Measurements from ENCODE around the gene MGAT4C. TPM values are rescaled to one million over a fixed set of nuclear protein-coding genes. Genes with fewer than 3 reads are reported as not detected.

MGAT4C gene
- polyA plus RNA-seq, 1 of the 3 experiments (the other 2 are of a cell fraction), result 0.07 TPM

DNA sequence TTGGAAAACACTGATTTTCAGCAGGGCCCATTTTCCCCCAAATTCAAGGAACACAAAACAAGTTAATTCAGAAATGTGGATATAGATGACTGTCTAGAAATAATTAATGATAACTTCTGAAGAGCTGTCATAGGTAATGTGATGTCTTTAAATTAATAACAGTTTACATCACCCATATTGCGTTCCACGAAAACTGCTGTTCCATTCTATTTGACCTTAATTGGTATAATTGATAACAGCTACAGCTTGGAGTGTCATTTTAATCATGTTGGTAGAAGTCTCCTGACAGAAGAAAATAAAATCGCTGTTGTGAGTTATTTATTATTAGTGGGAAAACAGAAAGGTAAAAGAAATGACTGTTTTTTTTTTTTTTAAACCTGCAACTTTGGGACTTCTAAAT, 36.3 kb upstream of the MGAT4C start:
- H3K27ac ChIP-seq (ENCODE audit: low read depth in 2 of 2, low read length in 1 of 2), result no peak overlapping the region
- H2AFZ ChIP-seq (ENCODE audit: low read depth), result no peak overlapping the region
- H4K20me1 ChIP-seq (ENCODE audit: insufficient read depth), result no peaks in the 10 kb centered on the region
- H3K4me1 ChIP-seq (ENCODE audit: control insufficient read depth in 1 of 2, insufficient read depth in 2 of 2, low read depth in 1 of 2, low read length in 1 of 2), result no peaks in the 10 kb centered on the region
- no peak for DNase-seq
- POLR2A ChIA-PET, result no interaction called here
- WGBS (ENCODE audit: low lambda C conversion rate), result 42% methylated on average over 3 of the region's 3 CpGs
- no peaks in the 10 kb centered on the region for H3F3A ChIP-seq (replicated peaks; ENCODE audit: insufficient read depth)
- H3K36me3 ChIP-seq (replicated peaks in 1 of 2; ENCODE audit: control insufficient read depth in 1 of 2, insufficient read depth in 2 of 2, low read length in 1 of 2), result no peaks in the 10 kb centered on the region
- no peak overlapping the region for H3K4me2 ChIP-seq
- no peaks in the 10 kb centered on the region for H3K27me3 ChIP-seq (ENCODE audit: insufficient read depth)
- no peak overlapping the region for H3K4me3 ChIP-seq (ENCODE audit: low read depth in 2 of 2, low read length in 1 of 2)
- H3K9me2 ChIP-seq, result no peaks in the 10 kb centered on the region
- CTCF ChIA-PET, result interaction anchor here (1.0 kb wide), 1 partner anchor 342 kb away, joined by 4 read pairs; no protein-coding TSS in a partner anchor
- H3K79me2 ChIP-seq (ENCODE audit: insufficient read depth), result no peaks in the 10 kb centered on the region
- H3K9ac ChIP-seq, result no peak overlapping the region
- no peaks in the 10 kb centered on the region for H3K9me3 ChIP-seq
- TF ChIP-seq RFX5 (IDR thresholded peaks at IDR 0.05; ENCODE audit: low read length), result no peak
- no peak for TF ChIP-seq IRF3 (IDR thresholded peaks at IDR 0.05; ENCODE audit: low read depth, low read length)

- no peaks in the 10 kb centered on the region for H4K20me1 ChIP-seq (ENCODE audit: insufficient read depth)
- no peaks in the 10 kb centered on the region for H3K36me3 ChIP-seq (replicated peaks in 1 of 2; ENCODE audit: control insufficient read depth in 1 of 2, insufficient read depth in 2 of 2, low read length in 1 of 2)
- H3K27me3 ChIP-seq (ENCODE audit: insufficient read depth), result no peaks in the 10 kb centered on the region
- no peaks in the 10 kb centered on the region for H3K4me1 ChIP-seq (ENCODE audit: control insufficient read depth in 1 of 2, insufficient read depth in 2 of 2, low read depth in 1 of 2, low read length in 1 of 2)
- no peaks in the 10 kb centered on the region for H3K9me3 ChIP-seq
- no peaks in the 10 kb centered on the region for H3F3A ChIP-seq (replicated peaks; ENCODE audit: insufficient read depth)
- CTCF ChIA-PET, result interaction anchor here (1.1 kb wide), 1 partner anchor 9 kb away, joined by 3 read pairs; no protein-coding TSS in a partner anchor
- no peak overlapping the region for H3K9ac ChIP-seq
- no peaks in the 10 kb centered on the region for H3K79me2 ChIP-seq (ENCODE audit: insufficient read depth)
- no peak for DNase-seq
- WGBS (ENCODE audit: low lambda C conversion rate), result 83% methylated on average over 3 of the region's 3 CpGs
- no peak overlapping the region for H3K4me3 ChIP-seq (ENCODE audit: low read depth in 2 of 2, low read length in 1 of 2)
- H3K4me2 ChIP-seq, result no peak overlapping the region
- POLR2A ChIA-PET, result no interaction called here
- H3K27ac ChIP-seq (ENCODE audit: low read depth in 2 of 2, low read length in 1 of 2), result no peak overlapping the region
- H2AFZ ChIP-seq (ENCODE audit: low read depth), result no peak overlapping the region
- H3K9me2 ChIP-seq, result no peaks in the 10 kb centered on the region
- TF ChIP-seq, protein P1, sequence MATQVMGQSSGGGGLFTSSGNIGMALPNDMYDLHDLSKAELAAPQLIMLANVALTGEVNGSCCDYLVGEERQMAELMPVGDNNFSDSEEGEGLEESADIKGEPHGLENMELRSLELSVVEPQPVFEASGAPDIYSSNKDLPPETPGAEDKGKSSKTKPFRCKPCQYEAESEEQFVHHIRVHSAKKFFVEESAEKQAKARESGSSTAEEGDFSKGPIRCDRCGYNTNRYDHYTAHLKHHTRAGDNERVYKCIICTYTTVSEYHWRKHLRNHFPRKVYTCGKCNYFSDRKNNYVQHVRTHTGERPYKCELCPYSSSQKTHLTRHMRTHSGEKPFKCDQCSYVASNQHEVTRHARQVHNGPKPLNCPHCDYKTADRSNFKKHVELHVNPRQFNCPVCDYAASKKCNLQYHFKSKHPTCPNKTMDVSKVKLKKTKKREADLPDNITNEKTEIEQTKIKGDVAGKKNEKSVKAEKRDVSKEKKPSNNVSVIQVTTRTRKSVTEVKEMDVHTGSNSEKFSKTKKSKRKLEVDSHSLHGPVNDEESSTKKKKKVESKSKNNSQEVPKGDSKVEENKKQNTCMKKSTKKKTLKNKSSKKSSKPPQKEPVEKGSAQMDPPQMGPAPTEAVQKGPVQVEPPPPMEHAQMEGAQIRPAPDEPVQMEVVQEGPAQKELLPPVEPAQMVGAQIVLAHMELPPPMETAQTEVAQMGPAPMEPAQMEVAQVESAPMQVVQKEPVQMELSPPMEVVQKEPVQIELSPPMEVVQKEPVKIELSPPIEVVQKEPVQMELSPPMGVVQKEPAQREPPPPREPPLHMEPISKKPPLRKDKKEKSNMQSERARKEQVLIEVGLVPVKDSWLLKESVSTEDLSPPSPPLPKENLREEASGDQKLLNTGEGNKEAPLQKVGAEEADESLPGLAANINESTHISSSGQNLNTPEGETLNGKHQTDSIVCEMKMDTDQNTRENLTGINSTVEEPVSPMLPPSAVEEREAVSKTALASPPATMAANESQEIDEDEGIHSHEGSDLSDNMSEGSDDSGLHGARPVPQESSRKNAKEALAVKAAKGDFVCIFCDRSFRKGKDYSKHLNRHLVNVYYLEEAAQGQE (IDR thresholded peaks at IDR 0.05; ENCODE audit: low read depth, low read length), result no peak
- TF ChIP-seq ELF1 (IDR thresholded peaks at IDR 0.05) (no peak), POLR2AphosphoS5 (IDR thresholded peaks at IDR 0.05; ENCODE audit: low read depth, low read length) (no peak), TAF1 (IDR thresholded peaks at IDR 0.05; ENCODE audit: borderline replicate concordance, low read depth, low read length) (no peak), ZBTB33 (IDR thresholded peaks at IDR 0.05; ENCODE audit: borderline replicate concordance, low read depth) (no peak), IRF3 (IDR thresholded peaks at IDR 0.05; ENCODE audit: low read depth, low read length) (no peak), JUND (IDR thresholded peaks at IDR 0.05) (no peak), EP300 (IDR thresholded peaks at IDR 0.05; ENCODE audit: borderline replicate concordance in 1 of 2, low read depth in 1 of 2, low read length in 1 of 2) (no peak), NRF1 (IDR thresholded peaks at IDR 0.05; ENCODE audit: low read depth, low read length) (no peak), EZH2phosphoT487 (IDR thresholded peaks at IDR 0.05; ENCODE audit: borderline replicate concordance, low read depth) (no peak), CHD2 (IDR thresholded peaks at IDR 0.05; ENCODE audit: low read length, partially characterized antibody) (no peak), GATA2 (CRISPR knock-in tag; IDR thresholded peaks at IDR 0.05) (no peak)
- TF ChIP-seq, protein P2, sequence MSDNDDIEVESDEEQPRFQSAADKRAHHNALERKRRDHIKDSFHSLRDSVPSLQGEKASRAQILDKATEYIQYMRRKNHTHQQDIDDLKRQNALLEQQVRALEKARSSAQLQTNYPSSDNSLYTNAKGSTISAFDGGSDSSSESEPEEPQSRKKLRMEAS (IDR thresholded peaks at IDR 0.05; ENCODE audit: low read depth), result no peak
- TF ChIP-seq, protein P3, sequence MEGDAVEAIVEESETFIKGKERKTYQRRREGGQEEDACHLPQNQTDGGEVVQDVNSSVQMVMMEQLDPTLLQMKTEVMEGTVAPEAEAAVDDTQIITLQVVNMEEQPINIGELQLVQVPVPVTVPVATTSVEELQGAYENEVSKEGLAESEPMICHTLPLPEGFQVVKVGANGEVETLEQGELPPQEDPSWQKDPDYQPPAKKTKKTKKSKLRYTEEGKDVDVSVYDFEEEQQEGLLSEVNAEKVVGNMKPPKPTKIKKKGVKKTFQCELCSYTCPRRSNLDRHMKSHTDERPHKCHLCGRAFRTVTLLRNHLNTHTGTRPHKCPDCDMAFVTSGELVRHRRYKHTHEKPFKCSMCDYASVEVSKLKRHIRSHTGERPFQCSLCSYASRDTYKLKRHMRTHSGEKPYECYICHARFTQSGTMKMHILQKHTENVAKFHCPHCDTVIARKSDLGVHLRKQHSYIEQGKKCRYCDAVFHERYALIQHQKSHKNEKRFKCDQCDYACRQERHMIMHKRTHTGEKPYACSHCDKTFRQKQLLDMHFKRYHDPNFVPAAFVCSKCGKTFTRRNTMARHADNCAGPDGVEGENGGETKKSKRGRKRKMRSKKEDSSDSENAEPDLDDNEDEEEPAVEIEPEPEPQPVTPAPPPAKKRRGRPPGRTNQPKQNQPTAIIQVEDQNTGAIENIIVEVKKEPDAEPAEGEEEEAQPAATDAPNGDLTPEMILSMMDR (IDR thresholded peaks at IDR 0.05), result no peak
- TF ChIP-seq, protein P4, sequence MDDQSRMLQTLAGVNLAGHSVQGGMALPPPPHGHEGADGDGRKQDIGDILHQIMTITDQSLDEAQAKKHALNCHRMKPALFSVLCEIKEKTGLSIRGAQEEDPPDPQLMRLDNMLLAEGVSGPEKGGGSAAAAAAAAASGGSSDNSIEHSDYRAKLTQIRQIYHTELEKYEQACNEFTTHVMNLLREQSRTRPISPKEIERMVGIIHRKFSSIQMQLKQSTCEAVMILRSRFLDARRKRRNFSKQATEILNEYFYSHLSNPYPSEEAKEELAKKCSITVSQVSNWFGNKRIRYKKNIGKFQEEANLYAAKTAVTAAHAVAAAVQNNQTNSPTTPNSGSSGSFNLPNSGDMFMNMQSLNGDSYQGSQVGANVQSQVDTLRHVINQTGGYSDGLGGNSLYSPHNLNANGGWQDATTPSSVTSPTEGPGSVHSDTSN (IDR thresholded peaks at IDR 0.05), result no peak
Measured at GRCh38 chr12:86290615-86291014, 34.4 kb upstream of the MGAT4C start.
